ENCODE data around the gene USB1.

DNA sequence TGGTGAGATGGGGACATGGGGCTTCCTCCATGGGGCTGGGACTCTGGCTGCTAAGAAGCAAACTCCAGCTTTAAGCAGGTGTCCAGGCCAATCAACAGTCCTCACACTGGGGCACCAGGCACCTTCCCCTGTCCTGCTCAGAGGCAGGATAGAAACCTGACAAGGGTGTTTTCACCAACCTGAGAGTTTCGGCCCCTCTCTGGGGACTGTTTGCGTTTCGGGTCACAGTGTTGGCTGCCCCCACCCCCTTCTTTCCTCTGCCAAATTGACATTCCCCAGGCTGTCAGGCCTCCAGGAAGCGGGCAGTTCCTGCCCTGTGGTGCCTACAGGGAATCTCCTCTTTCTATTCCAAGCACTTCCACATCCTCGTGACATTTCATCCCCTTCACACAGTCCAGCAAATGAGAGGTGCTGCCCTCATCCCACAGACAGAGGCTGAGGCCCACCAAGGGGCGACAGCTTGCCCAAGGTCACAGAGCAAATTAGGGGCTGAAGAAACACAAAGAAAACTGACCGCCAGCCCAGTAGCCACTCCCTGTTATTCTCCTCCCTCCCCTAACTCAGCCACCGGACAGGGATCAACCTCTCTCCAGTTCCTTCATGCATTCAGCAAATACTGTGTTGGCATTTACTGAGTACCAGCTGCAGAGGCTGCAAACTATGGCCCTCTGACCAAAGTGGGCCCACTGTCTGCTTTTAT lies 62.3 kb downstream of the USB1 start:
- TF ChIP-seq, protein P1, sequence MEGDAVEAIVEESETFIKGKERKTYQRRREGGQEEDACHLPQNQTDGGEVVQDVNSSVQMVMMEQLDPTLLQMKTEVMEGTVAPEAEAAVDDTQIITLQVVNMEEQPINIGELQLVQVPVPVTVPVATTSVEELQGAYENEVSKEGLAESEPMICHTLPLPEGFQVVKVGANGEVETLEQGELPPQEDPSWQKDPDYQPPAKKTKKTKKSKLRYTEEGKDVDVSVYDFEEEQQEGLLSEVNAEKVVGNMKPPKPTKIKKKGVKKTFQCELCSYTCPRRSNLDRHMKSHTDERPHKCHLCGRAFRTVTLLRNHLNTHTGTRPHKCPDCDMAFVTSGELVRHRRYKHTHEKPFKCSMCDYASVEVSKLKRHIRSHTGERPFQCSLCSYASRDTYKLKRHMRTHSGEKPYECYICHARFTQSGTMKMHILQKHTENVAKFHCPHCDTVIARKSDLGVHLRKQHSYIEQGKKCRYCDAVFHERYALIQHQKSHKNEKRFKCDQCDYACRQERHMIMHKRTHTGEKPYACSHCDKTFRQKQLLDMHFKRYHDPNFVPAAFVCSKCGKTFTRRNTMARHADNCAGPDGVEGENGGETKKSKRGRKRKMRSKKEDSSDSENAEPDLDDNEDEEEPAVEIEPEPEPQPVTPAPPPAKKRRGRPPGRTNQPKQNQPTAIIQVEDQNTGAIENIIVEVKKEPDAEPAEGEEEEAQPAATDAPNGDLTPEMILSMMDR (IDR thresholded peaks at IDR 0.05) = no peak
- TF ChIP-seq POLR2A (IDR thresholded peaks at IDR 0.05) = no peak
